GM18526 (cell line): ENCODE data around the gene TMEM41B.
A peak's percentile ranks its signal among the peaks of the same experiment; 100 is the strongest.

ENCODE experiments used
- POLR2A ChIP-seq: IDR thresholded peaks from 3 replicates; pipeline ENCODE4 v1.6.1; 2011; ENCODE audit not compliant: insufficient read length; ENCODE audit errors: extremely low read depth

The TMEM41B gene

GRCh38 chr11:9266132-9266736 lies 48.2 kb downstream of the TMEM41B start:
- TF ChIP-seq POLR2A = no peak

GRCh38 chr11:9265211-9266131 lies 48.9 kb downstream of the TMEM41B start, which contains the start of gene DENND5A:
TSS of gene DENND5A (minus strand) at chr11:9265350. CDS start at chr11:9265069, 281 bp downstream.
- TF ChIP-seq POLR2A = peak; percentile 28

- no peak for TF ChIP-seq POLR2A
These were observed 49.8 kb downstream of the TMEM41B start for GRCh38 chr11:9264316-9265210.

- no peak for TF ChIP-seq POLR2A
These were observed 50.5 kb downstream of the TMEM41B start for GRCh38 chr11:9263840-9264315.

GRCh38 chr11:9259981-9260837 lies 54.2 kb downstream of the TMEM41B start:
- no peak for TF ChIP-seq POLR2A

DNA sequence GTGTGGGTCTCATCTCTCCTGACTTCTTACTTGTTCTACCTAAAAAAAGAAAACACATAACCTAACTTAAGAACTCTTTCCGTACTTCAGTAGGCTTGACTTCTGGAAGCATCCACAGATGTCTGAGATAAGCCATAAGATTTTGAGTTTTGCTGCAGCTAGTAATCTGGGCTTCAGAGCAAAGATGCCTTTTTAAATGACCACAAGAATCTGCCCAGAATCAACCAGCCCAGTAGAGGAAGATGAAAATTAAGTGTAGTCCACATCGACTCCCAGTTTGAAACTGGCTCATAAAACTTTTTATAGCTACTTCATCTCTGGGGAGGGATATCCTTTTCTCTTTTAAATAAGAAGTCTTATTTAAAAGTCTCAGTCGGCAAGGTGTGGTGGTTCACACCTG lies 60.0 kb downstream of the TMEM41B start:
- no peak for TF ChIP-seq POLR2A

- TF ChIP-seq POLR2A = no peak
These were observed 61.3 kb downstream of the TMEM41B start for GRCh38 chr11:9253086-9253485.

DNA sequence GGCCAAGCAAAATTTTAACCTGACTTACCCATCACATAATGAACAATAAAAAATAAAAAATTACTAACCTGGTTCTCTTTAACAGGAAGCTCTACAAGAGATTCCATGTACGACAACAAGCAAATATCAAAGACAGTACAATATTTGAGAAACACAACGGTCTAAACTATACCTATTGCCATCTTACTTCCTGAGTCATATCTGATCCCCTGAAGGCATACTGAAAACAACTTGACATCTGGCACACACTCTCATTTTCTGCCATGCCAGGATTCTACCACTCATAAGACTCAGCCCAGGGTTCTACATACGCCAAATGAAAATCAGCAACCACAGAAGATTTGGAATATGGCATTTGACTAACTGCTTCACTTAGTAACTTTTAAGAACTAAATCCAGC lies 63.1 kb downstream of the TMEM41B start:
- no peak for TF ChIP-seq POLR2A

DNA sequence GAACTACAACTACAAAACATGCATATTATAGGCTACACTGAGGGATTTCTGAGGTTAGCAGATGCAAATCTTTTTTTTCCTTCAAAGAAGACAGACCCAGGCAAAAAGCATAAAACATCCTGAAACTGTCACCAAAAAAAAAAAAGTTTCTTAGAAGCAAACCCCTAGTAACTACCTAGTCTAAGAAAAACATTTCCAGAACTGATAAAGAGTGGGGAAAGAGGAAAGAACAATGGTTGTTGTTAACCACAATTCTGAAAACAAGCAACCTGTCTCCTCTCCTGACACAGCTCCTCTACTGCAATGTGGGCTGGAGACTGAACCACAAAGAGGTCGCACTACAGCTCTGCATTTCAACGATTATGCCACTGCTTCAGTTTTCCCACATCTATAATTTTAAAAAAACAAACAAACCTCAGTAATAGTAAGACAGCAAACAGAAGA lies 64.2 kb downstream of the TMEM41B start:
- TF ChIP-seq POLR2A = no peak

- no peak for TF ChIP-seq POLR2A
These were observed 65.1 kb downstream of the TMEM41B start for GRCh38 chr11:9249252-9249651.

DNA sequence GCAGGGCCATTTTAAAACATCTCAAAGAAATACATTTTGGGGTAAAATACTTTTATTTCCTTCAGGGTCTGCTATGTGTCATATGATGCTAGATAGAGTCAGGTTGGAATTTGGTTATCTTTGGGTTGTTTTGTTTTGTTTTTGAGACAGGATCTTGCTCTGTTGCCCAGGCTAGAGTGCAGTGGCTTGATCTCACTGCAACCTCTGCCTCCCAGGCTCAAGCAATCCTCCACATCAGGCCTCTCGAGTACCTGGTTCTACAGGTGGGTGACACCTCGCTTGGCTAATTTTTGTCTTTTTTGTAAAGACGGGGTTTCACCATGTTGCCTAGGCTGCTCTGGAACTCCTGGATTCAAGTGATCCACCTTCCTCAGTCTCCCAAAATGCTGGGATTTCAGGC lies 66.5 kb downstream of the TMEM41B start:
- TF ChIP-seq POLR2A = no peak

GRCh38 chr11:9232482-9232881 lies 81.9 kb downstream of the TMEM41B start:
- no peak for TF ChIP-seq POLR2A

GRCh38 chr11:9231848-9232177 lies 82.6 kb downstream of the TMEM41B start:
- TF ChIP-seq POLR2A = no peak
